GM12872 (cell line): ENCODE measurements around the gene FOXP1.

ENCODE experiments used
- CTCF ChIP-seq: IDR thresholded peaks from 3 replicates; pipeline ENCODE4 v1.5.1; 2011; ENCODE audit warnings: low read depth, mild to moderate bottlenecking, low read length, moderate library complexity; ENCODE audit not compliant: insufficient read depth

Gene FOXP1

GRCh38 chr3:70933105-70933810, 650.3 kb downstream of the FOXP1 start:
- TF ChIP-seq CTCF: no peak

- TF ChIP-seq CTCF: no peak
These were observed 653.5 kb downstream of the FOXP1 start for GRCh38 chr3:70930066-70930465.

GRCh38 chr3:70927239-70927638, 656.3 kb downstream of the FOXP1 start:
- TF ChIP-seq CTCF: no peak

GRCh38 chr3:70926835-70927234, 656.7 kb downstream of the FOXP1 start:
- TF ChIP-seq CTCF: no peak

GRCh38 chr3:70919661-70920060, 663.9 kb downstream of the FOXP1 start:
- no peak for TF ChIP-seq CTCF

- no peak for TF ChIP-seq CTCF
These were observed 664.4 kb downstream of the FOXP1 start for GRCh38 chr3:70919091-70919490.

GRCh38 chr3:70916375-70917055, 667.0 kb downstream of the FOXP1 start:
- TF ChIP-seq CTCF: no peak
